ENCODE results near the gene WDR62.

- TF ChIP-seq CTCF (conservative IDR thresholded peaks at IDR 0.05; ENCODE audit: low read length) (no peak), EZH2phosphoT487 (IDR thresholded peaks at IDR 0.05; ENCODE audit: borderline replicate concordance, low read depth, low read length) (no peak)
Measured at GRCh38 chr19:36121486-36122124, 66.9 kb downstream of the WDR62 start.

Measured in OCI-LY7 (cell line).